GM19324 (cell line): ENCODE measurements around the gene ADGRD1.

Experiments
- ATAC-seq: cut with Tn5 transposase; IDR thresholded peaks from one replicate; pipeline ENCODE4 v1.9.1; 2021; ENCODE audit warnings: mild to moderate bottlenecking, moderate library complexity; ENCODE audit not compliant: unreplicated experiment, low FRiP score

ADGRD1 gene

GRCh38 chr12:131084341-131085011, 130.8 kb downstream of the ADGRD1 start:
- no peak for ATAC-seq

- ATAC-seq, result no peak
Measured at GRCh38 chr12:131085125-131085815, 131.6 kb downstream of the ADGRD1 start.

- ATAC-seq, result no peak
Measured at GRCh38 chr12:131085816-131086591, 132.3 kb downstream of the ADGRD1 start.

- no peak for ATAC-seq
Measured at GRCh38 chr12:131087302-131087818, 133.7 kb downstream of the ADGRD1 start.

GRCh38 chr12:131087991-131088700, 134.4 kb downstream of the ADGRD1 start:
- ATAC-seq, result no peak

- no peak for ATAC-seq
Measured at GRCh38 chr12:131088701-131089530, 135.2 kb downstream of the ADGRD1 start.

GRCh38 chr12:131089531-131090273, 136.0 kb downstream of the ADGRD1 start:
- no peak for ATAC-seq

GRCh38 chr12:131090274-131091210, 136.8 kb downstream of the ADGRD1 start:
- ATAC-seq, result no peak

GRCh38 chr12:131091413-131091975, 137.8 kb downstream of the ADGRD1 start:
- ATAC-seq, result no peak

GRCh38 chr12:131091976-131092691, 138.4 kb downstream of the ADGRD1 start:
- no peak for ATAC-seq

- no peak for ATAC-seq
Measured at GRCh38 chr12:131092901-131093603, 139.3 kb downstream of the ADGRD1 start.

GRCh38 chr12:131093604-131093955, 139.9 kb downstream of the ADGRD1 start:
- no peak for ATAC-seq

- no peak for ATAC-seq
Measured at GRCh38 chr12:131093971-131094830, 140.5 kb downstream of the ADGRD1 start.

GRCh38 chr12:131094831-131095805, 141.4 kb downstream of the ADGRD1 start:
- no peak for ATAC-seq
